Neuronal stem cell (in vitro differentiated cells): ENCODE results near the gene MMP25.
A peak's percentile ranks its signal among the peaks of the same experiment; 100 is the strongest.

Experiments used
- DNase-seq: peaks from one replicate; pipeline ENCODE4 v3.0.0-alpha.2; 2013; ENCODE audit warnings: low spot score
- H2AFZ ChIP-seq: one replicate; pipeline ENCODE4 v1.6.1; 2013; ENCODE audit warnings: mild to moderate bottlenecking, low read length, inconsistent platforms
- H2AK5ac ChIP-seq: 2 replicates; pipeline ENCODE4 v1.6.1; 2013; ENCODE audit warnings: low read depth, mild to moderate bottlenecking, inconsistent platforms, low read length, moderate library complexity, mixed read lengths
- H2BK120ac ChIP-seq: 2 replicates; pipeline ENCODE4 v1.6.1; 2013; ENCODE audit warnings: low read depth, mild to moderate bottlenecking, inconsistent platforms, low read length, moderate library complexity, mixed read lengths
- H2BK12ac ChIP-seq: one replicate; pipeline ENCODE4 v1.6.1; 2013; ENCODE audit warnings: low read length, inconsistent platforms
- H2BK15ac ChIP-seq: 2 replicates; pipeline ENCODE4 v1.6.1; 2013; ENCODE audit warnings: mild to moderate bottlenecking, low read length, inconsistent platforms, mixed read lengths
- H2BK5ac ChIP-seq: one replicate; pipeline ENCODE4 v1.6.1; 2013; ENCODE audit warnings: inconsistent platforms, mild to moderate bottlenecking, low read length, moderate library complexity
- H3K14ac ChIP-seq: one replicate; pipeline ENCODE4 v1.6.1; 2013; ENCODE audit warnings: low read length, inconsistent platforms
- H3K18ac ChIP-seq: 2 replicates; pipeline ENCODE4 v1.6.1; 2013; ENCODE audit warnings: low read length, inconsistent platforms
- H3K23ac ChIP-seq: 2 replicates; pipeline ENCODE4 v1.6.1; 2013; ENCODE audit warnings: low read depth, mild to moderate bottlenecking, mixed read lengths, low read length, inconsistent platforms; ENCODE audit not compliant: poor library complexity
- H3K27ac ChIP-seq: replicated peaks from 3 replicates; pipeline ENCODE4 v1.5.1; 2013; ENCODE audit warnings: low read length, inconsistent platforms
- H3K27me3 ChIP-seq, 3 experiments: 2 replicates each; pipeline ENCODE4 v1.6.1; 2013; ENCODE audit warnings: low read length in 3 of 3, mild to moderate bottlenecking in 2 of 3, inconsistent platforms in 1 of 3, low read depth in 1 of 3, mixed read lengths in 1 of 3, moderate library complexity in 1 of 3; ENCODE audit not compliant: control insufficient read depth in 3 of 3, insufficient read depth in 3 of 3
- H3K36me3 ChIP-seq, 2 donors: replicated peaks in 1 of 2; 2 replicates each; pipeline ENCODE4 v1.6.1; 2013; ENCODE audit warnings: low read length in 2 of 2; ENCODE audit not compliant: control insufficient read depth in 2 of 2, insufficient read depth in 2 of 2
- H3K4ac ChIP-seq: 2 replicates; pipeline ENCODE4 v1.6.1; 2013; ENCODE audit warnings: inconsistent platforms, mild to moderate bottlenecking, low read length, moderate library complexity
- H3K4me1 ChIP-seq, 2 donors: 1 replicate in 1 of 2; 2 replicates in 1 of 2; pipeline ENCODE4 v1.6.1; 2013; ENCODE audit warnings: low read length in 2 of 2, low read depth in 1 of 2; ENCODE audit not compliant: control insufficient read depth in 2 of 2, insufficient read depth in 1 of 2
- H3K4me2 ChIP-seq: one replicate; pipeline ENCODE4 v1.6.1; 2013; ENCODE audit warnings: mild to moderate bottlenecking, low read length, inconsistent platforms; ENCODE audit not compliant: insufficient read depth, poor library complexity, severe bottlenecking
- H3K4me3 ChIP-seq, 2 donors: 2 replicates each; pipeline ENCODE4 v1.5.1; 2013; ENCODE audit warnings: low read length in 2 of 2, mild to moderate bottlenecking in 2 of 2, inconsistent platforms in 1 of 2, moderate library complexity in 1 of 2
- H3K79me1 ChIP-seq: one replicate; pipeline ENCODE4 v1.6.1; 2013; ENCODE audit warnings: low read depth, mild to moderate bottlenecking, inconsistent platforms, low read length, moderate library complexity
- H3K9ac ChIP-seq: one replicate; pipeline ENCODE4 v1.6.1; 2013; ENCODE audit warnings: mild to moderate bottlenecking, low read depth, low read length, inconsistent platforms; ENCODE audit not compliant: poor library complexity
- H3K9me3 ChIP-seq, 2 donors: replicated peaks in 1 of 2; 2 replicates each; pipeline versions ENCODE3 to v1.6.1; 2013; ENCODE audit warnings: low read length in 2 of 2, mild to moderate bottlenecking in 2 of 2, inconsistent platforms in 1 of 2, low read depth in 1 of 2, mixed read lengths in 1 of 2, moderate library complexity in 1 of 2; ENCODE audit not compliant: control insufficient read depth in 2 of 2, insufficient read depth in 1 of 2
- H4K8ac ChIP-seq: one replicate; pipeline ENCODE4 v1.6.1; 2013; ENCODE audit warnings: low read depth, mild to moderate bottlenecking, inconsistent platforms, low read length, moderate library complexity
- H4K91ac ChIP-seq: one replicate; pipeline ENCODE4 v1.6.1; 2013; ENCODE audit warnings: low read length, low read depth, mild to moderate bottlenecking, inconsistent platforms; ENCODE audit not compliant: poor library complexity
- WGBS, 2 donors: extraction: QIAGEN DNeasy Blood & Tissue Kit; methylation state at CpG; one replicate each; pipeline ENCODE4 v1.1.7; 2013; ENCODE audit warnings: missing lambda C conversion rate in 2 of 2, mixed read lengths in 1 of 2; ENCODE audit not compliant: insufficient read length in 2 of 2, insufficient replicate concordance in 1 of 2; ENCODE audit errors: extremely low coverage in 2 of 2; 5-methylcytosine and 5-hydroxymethylcytosine counted together

The MMP25 gene

GRCh38 chr16:3019594-3020246, 26.6 kb upstream of the MMP25 start:
- Histone ChIP-seq H3K4ac (no peak overlapping the region), H2AFZ (peak overlapping the region; percentile 93), H3K27ac (no peak overlapping the region), H3K18ac (peak overlapping the region; percentile 85), H4K91ac (no peak overlapping the region), H3K36me3 (no peaks in the 10 kb centered on the region), H3K27me3 (peaks cover 0 to 24% (median 9%) of the 10 kb centered on the region in 3 experiments), H3K9ac (no peak overlapping the region), H3K9me3 (no peaks in the 10 kb centered on the region), H3K14ac (no peak overlapping the region), H3K23ac (peak overlapping the region; percentile 98), H3K4me3 (peak overlapping the region; percentile 46 to 51), H2AK5ac (peak overlapping the region; percentile 46), H2BK120ac (no peak overlapping the region), H3K4me2 (peak overlapping the region; percentile 73), H2BK5ac (peak overlapping the region; percentile 53), H4K8ac (peak overlapping the region; percentile 43), H2BK12ac (no peak overlapping the region), H2BK15ac (peak overlapping the region; percentile 67), H3K4me1 (peaks cover 25 to 29% of the 10 kb centered on the region in 2 donors), H3K79me1 (peaks cover 9% of the 10 kb centered on the region)
- WGBS, 2 donors = no CpG with 5 or more reads among the region's 40 CpGs
- no peak for DNase-seq

DNA sequence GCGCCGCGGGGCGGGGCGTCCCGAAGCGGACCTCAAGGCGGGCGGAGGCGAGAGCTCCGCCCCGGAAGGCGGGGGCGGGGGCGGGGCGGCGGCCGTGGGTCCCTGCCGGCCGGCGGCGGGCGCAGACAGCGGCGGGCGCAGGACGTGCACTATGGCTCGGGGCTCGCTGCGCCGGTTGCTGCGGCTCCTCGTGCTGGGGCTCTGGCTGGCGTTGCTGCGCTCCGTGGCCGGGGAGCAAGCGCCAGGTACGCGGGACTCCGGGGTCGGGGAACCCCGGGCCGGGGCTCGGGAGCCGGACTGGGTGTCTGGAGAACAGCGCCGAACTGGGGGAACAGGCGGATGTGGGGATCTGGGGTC, 26.1 kb upstream of the MMP25 start, which contains the start of gene TNFRSF12A:
Gene TNFRSF12A (plus strand): TSS at position 122 of the 357 bp plus-strand sequence. CDS start 30 bp downstream, at position 152.
- Histone ChIP-seq H4K91ac (no peak within 1 kb of the TSS), H2BK120ac (no peak within 1 kb of the TSS), H2BK15ac (peak within 1 kb of the TSS; percentile 96), H3K4me3 (peak within 1 kb of the TSS; percentile 51 to 91), H3K23ac (peak within 1 kb of the TSS; percentile 98), H3K79me1 (peaks cover 9% of the 10 kb centered on the region), H4K8ac (peak within 1 kb of the TSS; percentile 43), H3K4me1 (peaks cover 25 to 29% of the 10 kb centered on the region in 2 donors), H3K9ac (peak within 1 kb of the TSS; percentile 91), H2BK5ac (peak within 1 kb of the TSS; percentile 82), H3K27me3 (peaks cover 0 to 19% (median 9%) of the 10 kb centered on the region in 3 experiments), H3K4me2 (peak within 1 kb of the TSS; percentile 100), H3K27ac (peak within 1 kb of the TSS; percentile 92), H3K18ac (peak within 1 kb of the TSS; percentile 98), H3K14ac (peak within 1 kb of the TSS; percentile 89), H2AFZ (peak within 1 kb of the TSS; percentile 93), H2AK5ac (peak within 1 kb of the TSS; percentile 81), H3K4ac (no peak within 1 kb of the TSS), H3K36me3 (no peaks in the 10 kb centered on the region), H2BK12ac (peak within 1 kb of the TSS; percentile 90), H3K9me3 (no peaks in the 10 kb centered on the region)
- DNase-seq = peak; percentile 84
- no CpG with 5 or more reads among the region's 49 CpGs for WGBS, 2 donors

- no peak overlapping the region for H4K8ac ChIP-seq
- no peaks in the 10 kb centered on the region for H3K9me3 ChIP-seq
- no peak overlapping the region for H3K4ac ChIP-seq
- H3K27me3 ChIP-seq = peaks cover 0 to 15% (median 9%) of the 10 kb centered on the region in 3 experiments
- H3K9ac ChIP-seq = peak overlapping the region; percentile 91
- peak overlapping the region; percentile 90 for H2BK12ac ChIP-seq
- H2BK5ac ChIP-seq = peak overlapping the region; percentile 82
- peaks cover 9% of the 10 kb centered on the region for H3K79me1 ChIP-seq
- H3K14ac ChIP-seq = peak overlapping the region; percentile 89
- peak overlapping the region; percentile 96 for H2BK15ac ChIP-seq
- peak overlapping the region; percentile 81 for H2AK5ac ChIP-seq
- no peak overlapping the region for H2BK120ac ChIP-seq
- peak overlapping the region; percentile 97 for H3K23ac ChIP-seq
- peak overlapping the region; percentile 51 to 91 for H3K4me3 ChIP-seq
- no peak overlapping the region for H4K91ac ChIP-seq
- peak; percentile 64 for DNase-seq
- peak overlapping the region; percentile 98 for H3K18ac ChIP-seq
- H3K4me1 ChIP-seq = peaks cover 25 to 29% of the 10 kb centered on the region in 2 donors
- H3K27ac ChIP-seq = peak overlapping the region; percentile 92
- H2AFZ ChIP-seq = peak overlapping the region; percentile 93
- WGBS, 2 donors = no CpG with 5 or more reads among the region's 57 CpGs
- H3K4me2 ChIP-seq = peak overlapping the region; percentile 100
- H3K36me3 ChIP-seq = peaks cover 0 to 5% of the 10 kb centered on the region in 2 donors
These were observed 25.5 kb upstream of the MMP25 start for GRCh38 chr16:3020604-3021448.
